SK-N-MC (cell line): ENCODE measurements around the gene NFE2.

Experiments
- EZH2 ChIP-seq: fragments of 200-600 bp; sonication (generic); IDR thresholded peaks from one replicate; pipeline ENCODE4 v1.6.1; 2017; ENCODE audit warnings: antibody characterized with exemption
- FOXP2 ChIP-seq: optimal IDR thresholded peaks from 2 replicates; pipeline ENCODE3; 2011; ENCODE audit warnings: mild to moderate bottlenecking, moderate library complexity; ENCODE audit not compliant: insufficient read depth; ENCODE audit errors: extremely low read length, control extremely low read depth
- POLR2AphosphoS5 ChIP-seq: IDR thresholded peaks from 2 replicates; pipeline ENCODE4 v1.6.1; 2012; ENCODE audit warnings: mild to moderate bottlenecking, low read depth, low read length, borderline replicate concordance

DNA sequence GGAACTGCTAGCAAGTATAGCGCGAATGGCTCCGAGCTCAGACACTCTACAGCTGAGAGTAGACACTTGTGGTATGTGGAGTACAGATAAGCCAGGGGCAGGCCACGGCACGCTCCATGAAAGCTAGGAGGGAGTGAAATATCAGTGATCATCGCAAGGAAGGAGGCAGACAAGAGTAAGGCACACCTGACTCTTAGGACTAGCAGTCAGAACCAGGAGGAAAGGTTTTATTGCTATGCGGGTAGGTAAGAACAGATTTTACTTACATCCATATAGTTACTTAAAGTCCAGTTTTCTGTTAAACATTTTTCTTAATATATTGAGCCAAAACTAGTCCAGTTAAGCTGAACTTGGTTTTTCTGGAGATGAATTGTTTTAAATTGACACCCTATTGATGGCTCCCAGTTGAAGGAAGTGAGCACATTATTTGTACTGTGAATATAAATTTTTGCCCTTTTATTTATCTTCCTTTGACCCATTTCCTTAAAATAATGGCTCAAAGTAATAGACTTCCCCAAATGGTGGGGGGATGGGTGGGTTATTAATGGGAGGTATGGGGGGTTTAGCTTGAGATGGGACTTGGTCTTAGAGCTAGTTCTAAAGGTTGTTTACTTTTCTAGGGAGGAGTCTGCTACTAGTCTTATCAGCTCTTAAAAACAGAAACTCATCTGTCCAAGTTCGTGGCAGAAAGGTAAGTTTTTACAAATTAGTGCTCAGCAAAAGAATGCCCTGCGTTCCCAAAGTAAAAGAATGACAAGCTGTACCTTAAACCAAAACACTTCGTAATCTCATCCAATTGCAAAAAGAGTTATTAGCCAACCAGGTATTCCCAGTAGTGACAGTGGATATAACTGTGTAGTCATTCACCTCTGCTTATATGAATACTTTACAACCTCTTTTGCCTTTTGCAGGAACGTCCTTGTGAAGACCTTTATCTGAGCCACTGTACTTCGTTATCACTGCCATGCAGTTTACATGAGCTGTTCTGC lies 14.5 kb downstream of the NFE2 start:
- TF ChIP-seq EZH2 (no peak), FOXP2 (no peak), POLR2AphosphoS5 (no peak; the same call in 1 of the 2 replicates)
